Lung (tissue), 13 donors: Measurements from ENCODE around the gene EPB41L4A. TPM values are rescaled to one million over a fixed set of nuclear protein-coding genes. Genes with fewer than 3 reads are reported as not detected.

ENCODE experiments used
- ATAC-seq: fragments of 200-7000 bp; cut with Tn5 transposase; one replicate; pipeline ENCODE4 v1.9.1; 2020; ENCODE audit warnings: moderate number of reproducible peaks; ENCODE audit not compliant: insufficient read depth, low FRiP score
- DNase-seq, 3 donors: peaks; one replicate each; pipeline ENCODE4 v3.0.0-alpha.2; 2013 to 2017
- H3K27ac ChIP-seq, 2 donors: one replicate each; pipeline ENCODE4 v1.5.1; 2013; ENCODE audit warnings: mild to moderate bottlenecking in 2 of 2, moderate library complexity in 2 of 2, control low read depth in 1 of 2, inconsistent platforms in 1 of 2, low read depth in 1 of 2, low read length in 1 of 2
- H3K27me3 ChIP-seq, 3 donors: one replicate each; pipeline ENCODE4 v1.5.1; 2013; ENCODE audit warnings: low read length in 2 of 3; ENCODE audit not compliant: control insufficient read depth in 3 of 3, insufficient read depth in 3 of 3
- H3K36me3 ChIP-seq, 4 donors: one replicate each; pipeline ENCODE4 v1.5.1; 2013; ENCODE audit warnings: low read length in 4 of 4, mild to moderate bottlenecking in 1 of 4, moderate library complexity in 1 of 4; ENCODE audit not compliant: control insufficient read depth in 4 of 4, insufficient read depth in 4 of 4
- H3K4me1 ChIP-seq, 5 donors: one replicate each; pipeline ENCODE4 v1.5.1; 2013; ENCODE audit warnings: low read length in 5 of 5, mild to moderate bottlenecking in 2 of 5, moderate library complexity in 1 of 5; ENCODE audit not compliant: control insufficient read depth in 5 of 5, insufficient read depth in 5 of 5
- H3K4me3 ChIP-seq: one replicate; pipeline ENCODE4 v1.5.1; 2013; ENCODE audit warnings: mild to moderate bottlenecking, control low read depth, moderate library complexity
- H3K9ac ChIP-seq, 2 donors: one replicate each; pipeline ENCODE4 v1.5.1; 2013; ENCODE audit warnings: low read length in 2 of 2, control low read depth in 1 of 2; ENCODE audit not compliant: insufficient read depth in 1 of 2
- H3K9me3 ChIP-seq, 4 donors: one replicate each; pipeline ENCODE4 v1.5.1; 2013; ENCODE audit warnings: low read length in 3 of 4, mild to moderate bottlenecking in 1 of 4, moderate library complexity in 1 of 4; ENCODE audit not compliant: control insufficient read depth in 4 of 4, insufficient read depth in 3 of 4
- WGBS, 2 donors: extraction: QIAGEN DNeasy Blood & Tissue Kit; methylation state at CpG; one replicate each; pipeline ENCODE4 v1.1.7; 2013; 5-methylcytosine and 5-hydroxymethylcytosine counted together
- polyA plus RNA-seq, 2 donors: library from polyadenylated mRNA; stranded (reverse); fragments of 200-250 nt; gene quantifications; one replicate each; pipeline ENCODE4 v1.2.1, GENCODE V29; 2013
- small RNA-seq: library from RNA; depleted of rRNA; stranded (forward); fragments of <200 nt; gene quantifications from one replicate; pipeline ENCODE3, GENCODE V24; 2014; ENCODE audit warnings: low replicate concordance
- total RNA-seq, 2 donors: library from RNA; depleted of rRNA in 1 of 2; stranded (reverse); fragments of >200 nt in 1 of 2; gene quantifications; one replicate each; pipeline ENCODE4 v1.2.1, GENCODE V29; 2014 to 2021
- TF ChIP-seq, protein P1 (sequence below): IDR thresholded peaks from 2 replicates; pipeline ENCODE4 v1.5.1; 2012; ENCODE audit warnings: mild to moderate bottlenecking; ENCODE audit errors: control extremely low read depth, extremely low read depth
- donor health status: control.
- donor health status: control.
- donor health status: Bipolar disorder and iron deficiency.
- donor health status: healthy.
- donor health status: DM: yes; HTN: yes; CAD: no.

Gene EPB41L4A
- total and polyA plus RNA-seq, 4 donors = 4.6 to 44.5 (median 14.9) TPM

- no peaks in the 10 kb centered on the region for H3K36me3 ChIP-seq
- 90 to 97% methylated on average over 2 of the region's 2 CpGs for WGBS, 2 donors
- TF ChIP-seq, protein P1, sequence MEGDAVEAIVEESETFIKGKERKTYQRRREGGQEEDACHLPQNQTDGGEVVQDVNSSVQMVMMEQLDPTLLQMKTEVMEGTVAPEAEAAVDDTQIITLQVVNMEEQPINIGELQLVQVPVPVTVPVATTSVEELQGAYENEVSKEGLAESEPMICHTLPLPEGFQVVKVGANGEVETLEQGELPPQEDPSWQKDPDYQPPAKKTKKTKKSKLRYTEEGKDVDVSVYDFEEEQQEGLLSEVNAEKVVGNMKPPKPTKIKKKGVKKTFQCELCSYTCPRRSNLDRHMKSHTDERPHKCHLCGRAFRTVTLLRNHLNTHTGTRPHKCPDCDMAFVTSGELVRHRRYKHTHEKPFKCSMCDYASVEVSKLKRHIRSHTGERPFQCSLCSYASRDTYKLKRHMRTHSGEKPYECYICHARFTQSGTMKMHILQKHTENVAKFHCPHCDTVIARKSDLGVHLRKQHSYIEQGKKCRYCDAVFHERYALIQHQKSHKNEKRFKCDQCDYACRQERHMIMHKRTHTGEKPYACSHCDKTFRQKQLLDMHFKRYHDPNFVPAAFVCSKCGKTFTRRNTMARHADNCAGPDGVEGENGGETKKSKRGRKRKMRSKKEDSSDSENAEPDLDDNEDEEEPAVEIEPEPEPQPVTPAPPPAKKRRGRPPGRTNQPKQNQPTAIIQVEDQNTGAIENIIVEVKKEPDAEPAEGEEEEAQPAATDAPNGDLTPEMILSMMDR = no peak
- H3K4me3 ChIP-seq = no peak overlapping the region
- no peaks in the 10 kb centered on the region for H3K27me3 ChIP-seq
- ATAC-seq (no peak), DNase-seq (no peak)
- H3K9ac ChIP-seq = no peak overlapping the region
- no peaks in the 10 kb centered on the region for H3K9me3 ChIP-seq
- H3K4me1 ChIP-seq = peaks cover 0 to 12% (median 5%) of the 10 kb centered on the region in 5 donors
- no peak overlapping the region for H3K27ac ChIP-seq
These were observed 305.5 kb downstream of the EPB41L4A start for GRCh38 chr5:112113565-112113964.

Small RNAs within 50 kb of the gene (small RNA-seq; reads per million reads assigned to genes)
- gene AC010265.1 (not detected), gene HMGB3P16 (not detected), gene SNORA13 (3.1 reads per million, percentile 93 among the genes with 10 or more reads in this experiment)
